Measurements from ENCODE around the gene KHDC3L.

Gene KHDC3L, protein sequence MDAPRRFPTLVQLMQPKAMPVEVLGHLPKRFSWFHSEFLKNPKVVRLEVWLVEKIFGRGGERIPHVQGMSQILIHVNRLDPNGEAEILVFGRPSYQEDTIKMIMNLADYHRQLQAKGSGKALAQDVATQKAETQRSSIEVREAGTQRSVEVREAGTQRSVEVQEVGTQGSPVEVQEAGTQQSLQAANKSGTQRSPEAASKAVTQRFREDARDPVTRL

DNA sequence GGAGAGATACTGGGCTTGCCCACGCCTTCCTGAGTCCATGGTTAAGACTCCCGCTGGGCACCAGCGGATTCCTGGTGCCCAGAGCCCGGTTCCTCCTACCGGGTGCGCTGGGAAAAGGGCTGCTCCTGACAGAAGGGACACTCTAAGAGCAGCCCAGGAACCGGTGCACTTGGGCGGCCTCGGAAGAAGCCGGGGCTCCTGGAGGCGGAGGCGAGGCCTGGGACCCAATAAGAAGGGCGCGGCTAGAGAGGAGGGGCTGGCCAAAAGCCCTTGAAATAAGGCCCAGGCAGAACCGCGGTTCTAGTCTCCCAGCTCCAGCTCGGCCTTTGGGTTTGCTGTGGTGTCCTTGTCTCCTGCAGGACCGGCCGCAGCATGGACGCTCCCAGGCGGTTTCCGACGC is at the start of gene KHDC3L:
Gene KHDC3L, plus strand, starts transcription at position 301 of the 400 bp plus-strand sequence. Its CDS starts 72 bp downstream, at position 373.
- Histone ChIP-seq H3K4me3 (ENCODE audit: low read depth in 1 of 5, low read length in 5 of 5) (no peak within 1 kb of the TSS), H3K36me3 (ENCODE audit: control insufficient read depth in 5 of 5, insufficient read depth in 5 of 5, low read length in 5 of 5) (no peaks in the 10 kb centered on the region), H3K27me3 (ENCODE audit: control insufficient read depth in 5 of 5, insufficient read depth in 4 of 5, low read length in 5 of 5) (no peaks in the 10 kb centered on the region), H3K9ac (ENCODE audit: low read length in 5 of 5) (no peak within 1 kb of the TSS), H3K4me1 (ENCODE audit: control insufficient read depth in 5 of 5, insufficient read depth in 5 of 5, low read length in 5 of 5) (no peaks in the 10 kb centered on the region), H3K27ac (ENCODE audit: low read depth, low read length) (no peak within 1 kb of the TSS), H3K9me3 (ENCODE audit: control insufficient read depth in 5 of 5, low read length in 5 of 5) (peaks cover 0 to 3% (median 0%) of the 10 kb centered on the region in 5 donors)

DNA sequence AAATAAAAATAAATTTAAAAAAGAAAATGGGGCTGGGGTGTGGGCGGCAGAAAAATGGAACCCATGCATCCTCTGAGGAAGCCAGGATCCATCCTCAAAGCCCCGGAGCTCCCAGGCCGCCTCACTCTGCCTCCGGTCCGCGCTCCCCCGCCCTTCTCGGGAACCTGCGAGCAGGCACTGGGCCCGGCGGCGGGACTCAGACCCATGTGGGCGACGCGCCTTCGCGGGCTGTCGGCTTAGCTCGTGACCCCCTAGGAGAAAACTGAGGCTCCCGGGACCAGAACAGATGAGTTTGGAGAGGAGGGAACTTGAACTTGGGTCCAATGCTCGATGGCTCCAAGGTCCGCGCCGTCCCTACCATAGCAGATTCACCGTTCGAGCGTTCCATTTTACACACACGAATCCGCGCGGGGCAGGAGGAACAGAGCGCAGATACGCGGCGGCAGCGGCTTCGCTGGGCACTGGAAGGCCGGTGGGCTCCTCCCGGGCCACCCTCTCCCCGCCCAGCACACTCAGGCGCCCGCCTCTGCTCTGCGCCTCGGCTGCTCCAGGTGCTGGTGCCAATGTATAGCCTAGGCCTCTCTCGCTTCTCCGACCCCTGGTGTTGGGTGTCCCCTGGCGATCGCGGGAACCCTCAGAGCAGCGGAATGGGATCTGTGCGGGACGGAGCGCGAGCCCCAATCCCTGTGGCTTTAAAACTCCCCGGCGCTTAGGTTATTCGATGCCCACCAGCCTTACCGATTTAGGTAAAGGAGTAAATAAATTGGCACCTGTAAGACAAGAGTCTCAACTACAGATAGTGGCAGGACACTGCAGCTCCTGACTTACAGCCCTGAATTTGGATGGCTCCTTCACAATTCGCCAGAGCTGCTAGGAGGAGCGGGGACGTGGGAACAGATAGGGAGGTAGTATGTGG is 47.6 kb upstream of the KHDC3L start:
- Histone ChIP-seq H3K27me3 (ENCODE audit: control insufficient read depth in 5 of 5, insufficient read depth in 4 of 5, low read length in 5 of 5) (peaks cover 8 to 18% (median 12%) of the 10 kb centered on the region in 5 donors), H3K9ac (ENCODE audit: low read length in 5 of 5) (no peak overlapping the region), H3K36me3 (ENCODE audit: control insufficient read depth in 5 of 5, insufficient read depth in 5 of 5, low read length in 5 of 5) (no peaks in the 10 kb centered on the region), H3K4me3 (ENCODE audit: low read depth in 1 of 5, low read length in 5 of 5) (peak overlapping the region in 1 of 5 donors; percentile 28), H3K27ac (ENCODE audit: low read depth, low read length) (no peak overlapping the region), H3K4me1 (ENCODE audit: control insufficient read depth in 5 of 5, insufficient read depth in 5 of 5, low read length in 5 of 5) (peaks cover 0 to 13% (median 8%) of the 10 kb centered on the region in 5 donors), H3K9me3 (ENCODE audit: control insufficient read depth in 5 of 5, low read length in 5 of 5) (peaks cover 0 to 10% (median 6%) of the 10 kb centered on the region in 5 donors)

GRCh38 chr6:73323323-73323722 is 39.1 kb upstream of the KHDC3L start:
- H3K4me1 ChIP-seq (ENCODE audit: control insufficient read depth in 5 of 5, insufficient read depth in 5 of 5, low read length in 5 of 5), result no peaks in the 10 kb centered on the region
- H3K27ac ChIP-seq (ENCODE audit: low read depth, low read length), result no peak overlapping the region
- H3K36me3 ChIP-seq (ENCODE audit: control insufficient read depth in 5 of 5, insufficient read depth in 5 of 5, low read length in 5 of 5), result no peaks in the 10 kb centered on the region
- no peak overlapping the region for H3K9ac ChIP-seq (ENCODE audit: low read length in 5 of 5)
- H3K9me3 ChIP-seq (ENCODE audit: control insufficient read depth in 5 of 5, low read length in 5 of 5), result peaks cover 0 to 8% (median 2%) of the 10 kb centered on the region in 5 donors
- no peak overlapping the region for H3K4me3 ChIP-seq (ENCODE audit: low read depth in 1 of 5, low read length in 5 of 5)
- no peaks in the 10 kb centered on the region for H3K27me3 ChIP-seq (ENCODE audit: control insufficient read depth in 5 of 5, insufficient read depth in 4 of 5, low read length in 5 of 5)

- Histone ChIP-seq H3K27me3 (ENCODE audit: control insufficient read depth in 5 of 5, insufficient read depth in 4 of 5, low read length in 5 of 5) (peaks cover 0 to 6% (median 0%) of the 10 kb centered on the region in 5 donors), H3K4me1 (ENCODE audit: control insufficient read depth in 5 of 5, insufficient read depth in 5 of 5, low read length in 5 of 5) (no peaks in the 10 kb centered on the region), H3K36me3 (ENCODE audit: control insufficient read depth in 5 of 5, insufficient read depth in 5 of 5, low read length in 5 of 5) (no peaks in the 10 kb centered on the region), H3K27ac (ENCODE audit: low read depth, low read length) (no peak overlapping the region), H3K9me3 (ENCODE audit: control insufficient read depth in 5 of 5, low read length in 5 of 5) (no peaks in the 10 kb centered on the region), H3K9ac (ENCODE audit: low read length in 5 of 5) (no peak overlapping the region), H3K4me3 (ENCODE audit: low read depth in 1 of 5, low read length in 5 of 5) (no peak overlapping the region)
Measured at GRCh38 chr6:73325656-73326055, 36.8 kb upstream of the KHDC3L start.

DNA sequence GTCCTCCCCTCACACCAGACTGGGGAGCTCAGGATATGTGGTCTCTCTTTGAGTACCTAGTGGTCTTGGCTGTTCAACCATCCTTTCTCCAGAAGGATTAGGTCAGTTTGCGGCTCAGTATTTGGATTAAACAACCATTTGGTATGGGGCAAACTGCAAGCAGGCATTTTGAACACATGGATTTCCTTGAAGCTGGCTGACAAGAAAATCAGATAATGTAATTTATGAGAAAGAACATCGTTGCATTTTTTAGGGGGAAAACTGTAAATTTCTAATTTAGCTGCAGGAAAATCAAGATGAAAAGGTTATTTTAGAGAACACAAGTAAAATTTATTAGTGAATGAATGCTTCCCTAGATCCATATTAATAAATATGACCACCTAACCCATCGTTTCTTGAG is 33.7 kb upstream of the KHDC3L start:
- H3K4me3 ChIP-seq (ENCODE audit: low read depth in 1 of 5, low read length in 5 of 5), result no peak overlapping the region
- no peak overlapping the region for H3K27ac ChIP-seq (ENCODE audit: low read depth, low read length)
- H3K4me1 ChIP-seq (ENCODE audit: control insufficient read depth in 5 of 5, insufficient read depth in 5 of 5, low read length in 5 of 5), result no peaks in the 10 kb centered on the region
- H3K9me3 ChIP-seq (ENCODE audit: control insufficient read depth in 5 of 5, low read length in 5 of 5), result no peaks in the 10 kb centered on the region
- peaks cover 0 to 7% (median 3%) of the 10 kb centered on the region in 5 donors for H3K27me3 ChIP-seq (ENCODE audit: control insufficient read depth in 5 of 5, insufficient read depth in 4 of 5, low read length in 5 of 5)
- no peaks in the 10 kb centered on the region for H3K36me3 ChIP-seq (ENCODE audit: control insufficient read depth in 5 of 5, insufficient read depth in 5 of 5, low read length in 5 of 5)
- H3K9ac ChIP-seq (ENCODE audit: low read length in 5 of 5), result no peak overlapping the region

DNA sequence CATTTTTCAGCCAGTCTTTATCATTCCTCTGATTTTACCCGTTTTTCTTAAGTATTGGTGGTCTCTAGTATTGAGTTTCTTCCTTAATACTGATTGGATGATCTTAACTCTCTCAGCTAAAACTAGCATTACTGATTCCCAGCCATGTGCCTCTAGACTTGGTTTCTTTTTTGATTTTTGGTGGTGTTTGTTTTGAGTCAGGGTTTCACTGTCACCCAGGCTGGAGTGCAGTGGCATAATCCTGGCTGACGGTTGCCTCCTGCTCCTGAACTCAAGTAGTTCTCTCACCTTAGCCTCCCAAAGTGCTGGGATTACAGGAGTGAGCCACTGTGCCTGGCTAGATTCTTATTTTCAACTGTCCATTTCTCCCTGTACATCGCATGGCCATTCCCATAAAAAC is 33.3 kb upstream of the KHDC3L start:
- H3K9ac ChIP-seq (ENCODE audit: low read length in 5 of 5), result no peak overlapping the region
- no peak overlapping the region for H3K4me3 ChIP-seq (ENCODE audit: low read depth in 1 of 5, low read length in 5 of 5)
- no peaks in the 10 kb centered on the region for H3K36me3 ChIP-seq (ENCODE audit: control insufficient read depth in 5 of 5, insufficient read depth in 5 of 5, low read length in 5 of 5)
- no peak overlapping the region for H3K27ac ChIP-seq (ENCODE audit: low read depth, low read length)
- no peaks in the 10 kb centered on the region for H3K4me1 ChIP-seq (ENCODE audit: control insufficient read depth in 5 of 5, insufficient read depth in 5 of 5, low read length in 5 of 5)
- no peaks in the 10 kb centered on the region for H3K9me3 ChIP-seq (ENCODE audit: control insufficient read depth in 5 of 5, low read length in 5 of 5)
- peaks cover 0 to 7% (median 3%) of the 10 kb centered on the region in 5 donors for H3K27me3 ChIP-seq (ENCODE audit: control insufficient read depth in 5 of 5, insufficient read depth in 4 of 5, low read length in 5 of 5)

DNA sequence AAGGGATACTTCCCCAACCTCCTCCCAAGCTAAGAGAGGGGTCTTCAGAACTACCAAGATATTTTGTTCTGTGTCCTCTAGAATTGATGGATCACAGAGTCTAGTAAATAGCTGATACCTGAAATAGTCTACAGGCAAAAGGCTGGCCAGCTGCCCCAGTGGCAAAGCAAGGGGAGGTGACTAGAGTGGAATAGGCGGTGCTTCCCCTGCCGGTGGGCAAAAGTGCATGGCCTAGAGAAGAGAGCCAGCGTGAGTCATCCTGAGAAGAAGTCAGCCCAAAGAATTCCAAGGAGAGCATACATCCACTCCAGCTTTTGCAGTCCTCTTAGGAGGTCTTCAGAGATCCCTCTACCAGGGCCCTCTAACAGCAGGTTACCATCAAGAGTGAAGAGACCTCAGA is 23.1 kb upstream of the KHDC3L start:
- Histone ChIP-seq H3K4me1 (ENCODE audit: control insufficient read depth in 5 of 5, insufficient read depth in 5 of 5, low read length in 5 of 5) (no peaks in the 10 kb centered on the region), H3K36me3 (ENCODE audit: control insufficient read depth in 5 of 5, insufficient read depth in 5 of 5, low read length in 5 of 5) (no peaks in the 10 kb centered on the region), H3K9ac (ENCODE audit: low read length in 5 of 5) (no peak overlapping the region), H3K27ac (ENCODE audit: low read depth, low read length) (no peak overlapping the region), H3K4me3 (ENCODE audit: low read depth in 1 of 5, low read length in 5 of 5) (no peak overlapping the region), H3K9me3 (ENCODE audit: control insufficient read depth in 5 of 5, low read length in 5 of 5) (no peaks in the 10 kb centered on the region), H3K27me3 (ENCODE audit: control insufficient read depth in 5 of 5, insufficient read depth in 4 of 5, low read length in 5 of 5) (no peaks in the 10 kb centered on the region)

DNA sequence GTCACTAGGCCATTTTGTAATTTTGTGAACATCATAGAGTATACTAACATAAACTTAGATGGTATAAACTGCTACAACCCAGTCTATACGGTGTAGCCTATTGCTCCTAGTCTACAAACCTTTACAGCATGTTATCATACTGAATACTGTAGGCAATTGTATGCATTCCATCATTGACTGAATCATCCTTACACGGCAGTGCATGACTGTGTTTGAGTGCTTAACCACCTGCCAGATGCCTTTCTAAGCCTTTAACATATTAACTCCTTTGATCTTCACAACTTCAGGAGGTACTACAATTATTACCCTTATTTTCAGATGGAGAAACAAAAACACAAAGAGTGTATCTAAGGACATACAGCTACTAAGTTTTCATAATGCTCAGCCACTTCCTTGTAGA is 22.4 kb upstream of the KHDC3L start:
- Histone ChIP-seq H3K4me3 (ENCODE audit: low read depth in 1 of 5, low read length in 5 of 5) (no peak overlapping the region), H3K36me3 (ENCODE audit: control insufficient read depth in 5 of 5, insufficient read depth in 5 of 5, low read length in 5 of 5) (no peaks in the 10 kb centered on the region), H3K9me3 (ENCODE audit: control insufficient read depth in 5 of 5, low read length in 5 of 5) (no peaks in the 10 kb centered on the region), H3K27ac (ENCODE audit: low read depth, low read length) (no peak overlapping the region), H3K4me1 (ENCODE audit: control insufficient read depth in 5 of 5, insufficient read depth in 5 of 5, low read length in 5 of 5) (no peaks in the 10 kb centered on the region), H3K9ac (ENCODE audit: low read length in 5 of 5) (no peak overlapping the region), H3K27me3 (ENCODE audit: control insufficient read depth in 5 of 5, insufficient read depth in 4 of 5, low read length in 5 of 5) (no peaks in the 10 kb centered on the region)

DNA sequence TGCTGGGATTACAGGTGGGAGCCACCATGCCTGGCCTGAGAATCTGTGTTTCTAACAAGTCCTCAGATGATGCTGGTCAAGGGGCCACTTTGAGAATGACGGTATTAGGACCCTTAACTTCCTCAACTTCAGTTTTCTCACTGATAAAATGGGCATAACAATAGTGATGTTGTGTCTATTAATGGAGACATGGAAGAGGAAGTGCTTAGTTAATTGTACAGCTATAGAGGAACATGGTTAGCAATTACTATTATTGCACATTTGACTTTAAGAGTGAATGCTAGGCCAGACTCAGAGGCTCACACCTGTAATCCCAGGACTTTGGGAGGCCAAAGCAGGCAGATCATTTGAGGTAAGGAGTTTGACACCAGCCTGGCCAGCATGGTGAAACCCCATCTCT is 21.1 kb upstream of the KHDC3L start:
- H3K36me3 ChIP-seq (ENCODE audit: control insufficient read depth in 5 of 5, insufficient read depth in 5 of 5, low read length in 5 of 5), result no peaks in the 10 kb centered on the region
- H3K4me1 ChIP-seq (ENCODE audit: control insufficient read depth in 5 of 5, insufficient read depth in 5 of 5, low read length in 5 of 5), result no peaks in the 10 kb centered on the region
- H3K4me3 ChIP-seq (ENCODE audit: low read depth in 1 of 5, low read length in 5 of 5), result no peak overlapping the region
- H3K27me3 ChIP-seq (ENCODE audit: control insufficient read depth in 5 of 5, insufficient read depth in 4 of 5, low read length in 5 of 5), result no peaks in the 10 kb centered on the region
- H3K9me3 ChIP-seq (ENCODE audit: control insufficient read depth in 5 of 5, low read length in 5 of 5), result no peaks in the 10 kb centered on the region
- no peak overlapping the region for H3K9ac ChIP-seq (ENCODE audit: low read length in 5 of 5)
- H3K27ac ChIP-seq (ENCODE audit: low read depth, low read length), result no peak overlapping the region

DNA sequence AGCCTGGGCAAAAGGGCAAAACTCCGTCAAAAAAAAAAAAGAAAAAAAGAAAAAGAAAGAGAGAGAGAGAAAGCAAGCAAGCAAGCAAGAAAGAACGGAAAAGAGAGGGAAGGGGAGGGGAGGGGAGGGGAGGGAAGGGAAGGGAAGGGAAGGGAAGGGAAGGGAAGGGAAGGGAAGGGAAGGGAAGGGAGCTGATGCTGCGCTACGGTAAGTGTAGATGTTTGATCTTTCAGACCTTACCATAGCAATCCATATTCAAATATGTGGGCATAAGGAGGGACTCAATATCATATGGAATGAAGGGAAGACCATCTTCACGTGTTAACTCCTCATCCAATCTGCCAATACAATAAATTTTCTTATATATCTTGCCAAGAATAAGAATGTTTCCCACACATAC is 20.3 kb upstream of the KHDC3L start:
- H3K27me3 ChIP-seq (ENCODE audit: control insufficient read depth in 5 of 5, insufficient read depth in 4 of 5, low read length in 5 of 5), result peaks cover 0 to 2% (median 0%) of the 10 kb centered on the region in 5 donors
- no peak overlapping the region for H3K27ac ChIP-seq (ENCODE audit: low read depth, low read length)
- no peak overlapping the region for H3K9ac ChIP-seq (ENCODE audit: low read length in 5 of 5)
- no peaks in the 10 kb centered on the region for H3K4me1 ChIP-seq (ENCODE audit: control insufficient read depth in 5 of 5, insufficient read depth in 5 of 5, low read length in 5 of 5)
- H3K36me3 ChIP-seq (ENCODE audit: control insufficient read depth in 5 of 5, insufficient read depth in 5 of 5, low read length in 5 of 5), result no peaks in the 10 kb centered on the region
- no peaks in the 10 kb centered on the region for H3K9me3 ChIP-seq (ENCODE audit: control insufficient read depth in 5 of 5, low read length in 5 of 5)
- H3K4me3 ChIP-seq (ENCODE audit: low read depth in 1 of 5, low read length in 5 of 5), result no peak overlapping the region

Data from subcutaneous abdominal adipose tissue (tissue), 5 donors.